GM12873 (cell line): Measurements from ENCODE around the gene FIBCD1.

Experiments used
- TF ChIP-seq, protein P1 (sequence below): IDR thresholded peaks from 2 replicates; pipeline ENCODE4 v1.5.1; 2012; ENCODE audit warnings: low read depth, mild to moderate bottlenecking, moderate library complexity, low read length, control low read depth; ENCODE audit not compliant: insufficient read depth; ENCODE audit errors: missing control alignments

The FIBCD1 gene

GRCh38 chr9:130865921-130866320, 73.1 kb downstream of the FIBCD1 start:
- TF ChIP-seq, protein P1, sequence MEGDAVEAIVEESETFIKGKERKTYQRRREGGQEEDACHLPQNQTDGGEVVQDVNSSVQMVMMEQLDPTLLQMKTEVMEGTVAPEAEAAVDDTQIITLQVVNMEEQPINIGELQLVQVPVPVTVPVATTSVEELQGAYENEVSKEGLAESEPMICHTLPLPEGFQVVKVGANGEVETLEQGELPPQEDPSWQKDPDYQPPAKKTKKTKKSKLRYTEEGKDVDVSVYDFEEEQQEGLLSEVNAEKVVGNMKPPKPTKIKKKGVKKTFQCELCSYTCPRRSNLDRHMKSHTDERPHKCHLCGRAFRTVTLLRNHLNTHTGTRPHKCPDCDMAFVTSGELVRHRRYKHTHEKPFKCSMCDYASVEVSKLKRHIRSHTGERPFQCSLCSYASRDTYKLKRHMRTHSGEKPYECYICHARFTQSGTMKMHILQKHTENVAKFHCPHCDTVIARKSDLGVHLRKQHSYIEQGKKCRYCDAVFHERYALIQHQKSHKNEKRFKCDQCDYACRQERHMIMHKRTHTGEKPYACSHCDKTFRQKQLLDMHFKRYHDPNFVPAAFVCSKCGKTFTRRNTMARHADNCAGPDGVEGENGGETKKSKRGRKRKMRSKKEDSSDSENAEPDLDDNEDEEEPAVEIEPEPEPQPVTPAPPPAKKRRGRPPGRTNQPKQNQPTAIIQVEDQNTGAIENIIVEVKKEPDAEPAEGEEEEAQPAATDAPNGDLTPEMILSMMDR: no peak

DNA sequence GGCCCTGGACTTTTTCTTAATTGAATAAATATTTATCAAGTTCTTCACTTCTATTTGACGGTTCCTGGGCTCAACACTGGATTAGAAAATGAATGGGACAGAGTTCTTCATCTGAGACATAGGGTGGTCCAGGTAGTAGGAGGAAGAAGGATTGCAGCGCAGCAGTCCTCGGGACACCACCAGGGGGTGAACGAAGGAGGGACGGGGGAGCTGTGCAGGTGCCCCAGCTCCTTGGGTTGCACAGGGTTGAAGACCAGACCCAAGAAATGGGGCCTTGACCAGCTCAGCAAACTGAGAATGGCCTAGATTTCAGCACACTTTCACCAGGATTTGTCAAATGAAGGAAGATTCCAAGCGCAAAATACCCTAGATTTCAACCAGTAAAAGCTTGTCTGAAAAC, 74.5 kb downstream of the FIBCD1 start:
- TF ChIP-seq, protein P1: no peak

DNA sequence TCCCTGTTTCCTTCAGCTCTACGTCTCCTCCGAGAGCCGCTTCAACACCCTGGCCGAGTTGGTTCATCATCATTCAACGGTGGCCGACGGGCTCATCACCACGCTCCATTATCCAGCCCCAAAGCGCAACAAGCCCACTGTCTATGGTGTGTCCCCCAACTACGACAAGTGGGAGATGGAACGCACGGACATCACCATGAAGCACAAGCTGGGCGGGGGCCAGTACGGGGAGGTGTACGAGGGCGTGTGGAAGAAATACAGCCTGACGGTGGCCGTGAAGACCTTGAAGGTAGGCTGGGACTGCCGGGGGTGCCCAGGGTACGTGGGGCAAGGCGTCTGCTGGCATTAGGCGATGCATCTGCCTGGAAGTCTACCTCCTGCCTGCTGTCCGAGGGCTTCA, 76.3 kb downstream of the FIBCD1 start:
- TF ChIP-seq, protein P1: no peak

- TF ChIP-seq, protein P1: no peak
Observed at GRCh38 chr9:130862217-130862616, 76.8 kb downstream of the FIBCD1 start.

DNA sequence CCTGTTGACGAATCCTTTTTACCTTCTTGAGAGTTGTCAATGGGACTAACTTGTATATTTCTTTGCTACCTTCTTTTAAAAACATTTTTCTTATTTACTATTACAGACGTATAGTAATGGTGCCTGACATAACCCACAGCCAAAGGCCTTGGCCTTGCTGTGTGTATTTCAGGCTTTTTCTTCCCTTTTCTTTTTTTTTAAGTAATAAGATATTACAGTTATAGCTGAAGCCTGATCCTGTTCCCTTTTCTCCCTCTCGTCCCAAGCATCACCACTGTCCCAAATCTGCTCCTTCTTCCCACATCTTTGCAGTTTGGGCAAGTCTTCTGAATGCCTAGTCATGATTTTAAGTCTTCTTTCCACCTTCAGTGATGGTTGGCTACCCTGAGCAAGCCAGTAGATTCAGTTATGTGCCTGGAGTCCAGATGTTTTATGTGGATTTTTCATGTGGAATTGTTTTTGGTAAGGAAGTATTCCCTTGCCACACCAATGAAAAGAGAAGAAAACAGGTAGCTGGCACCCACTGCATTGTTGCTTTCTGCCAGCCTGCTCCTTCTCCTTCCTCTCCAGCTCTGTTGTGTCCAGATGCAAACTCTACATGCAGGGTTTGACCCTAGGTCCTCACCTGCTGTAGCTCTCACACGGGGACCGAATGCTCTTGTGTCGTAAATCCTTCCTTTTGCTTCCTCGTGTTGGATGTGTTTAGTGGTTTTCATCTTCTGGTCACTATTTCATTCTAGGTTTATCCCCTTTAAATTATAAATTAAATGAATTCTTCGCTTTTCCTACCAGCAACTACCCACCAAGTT, 77.5 kb downstream of the FIBCD1 start:
- TF ChIP-seq, protein P1: no peak

GRCh38 chr9:130860458-130861316, 78.4 kb downstream of the FIBCD1 start:
- TF ChIP-seq, protein P1: no peak
